Body of pancreas (tissue), 4 donors: ENCODE results near the gene SDC3.
A peak's percentile ranks its signal among the peaks of the same experiment; 100 is the strongest.

Experiments
- CTCF ChIP-seq, 7 experiments: fragments of 450-650 bp in 4 of 7; fragments of 200-600 bp in 3 of 7; sonication (generic) in 3 of 7; IDR thresholded peaks; one replicate each; pipeline ENCODE4 v1.5.1; 2016 to 2019; ENCODE audit warnings: antibody characterized with exemption in 7 of 7
- POLR2A ChIP-seq, 3 donors: fragments of 450-650 bp; IDR thresholded peaks; one replicate each; pipeline ENCODE4 v1.6.1; 2016; ENCODE audit warnings: antibody characterized with exemption in 3 of 3, mild to moderate bottlenecking in 2 of 3

GRCh38 chr1:30856260-30856790 lies 52.2 kb downstream of the SDC3 start:
- peak in 1 of 7 experiments; percentile 1 for TF ChIP-seq CTCF (IDR thresholded peaks at IDR 0.05)
- TF ChIP-seq POLR2A (IDR thresholded peaks at IDR 0.05), result no peak
